HG03066 (cell line): Measurements from ENCODE around the gene ALPI.
"Not testable (repeated sequence)": the region's sequence is repeated elsewhere in the genome, so short reads cannot be mapped to it uniquely, and the experiment has no call there.

Source experiments
- ATAC-seq: cut with Tn5 transposase; IDR thresholded peaks from one replicate; pipeline ENCODE4 v1.9.1; 2021; ENCODE audit warnings: low read depth; ENCODE audit not compliant: unreplicated experiment

The ALPI gene

DNA sequence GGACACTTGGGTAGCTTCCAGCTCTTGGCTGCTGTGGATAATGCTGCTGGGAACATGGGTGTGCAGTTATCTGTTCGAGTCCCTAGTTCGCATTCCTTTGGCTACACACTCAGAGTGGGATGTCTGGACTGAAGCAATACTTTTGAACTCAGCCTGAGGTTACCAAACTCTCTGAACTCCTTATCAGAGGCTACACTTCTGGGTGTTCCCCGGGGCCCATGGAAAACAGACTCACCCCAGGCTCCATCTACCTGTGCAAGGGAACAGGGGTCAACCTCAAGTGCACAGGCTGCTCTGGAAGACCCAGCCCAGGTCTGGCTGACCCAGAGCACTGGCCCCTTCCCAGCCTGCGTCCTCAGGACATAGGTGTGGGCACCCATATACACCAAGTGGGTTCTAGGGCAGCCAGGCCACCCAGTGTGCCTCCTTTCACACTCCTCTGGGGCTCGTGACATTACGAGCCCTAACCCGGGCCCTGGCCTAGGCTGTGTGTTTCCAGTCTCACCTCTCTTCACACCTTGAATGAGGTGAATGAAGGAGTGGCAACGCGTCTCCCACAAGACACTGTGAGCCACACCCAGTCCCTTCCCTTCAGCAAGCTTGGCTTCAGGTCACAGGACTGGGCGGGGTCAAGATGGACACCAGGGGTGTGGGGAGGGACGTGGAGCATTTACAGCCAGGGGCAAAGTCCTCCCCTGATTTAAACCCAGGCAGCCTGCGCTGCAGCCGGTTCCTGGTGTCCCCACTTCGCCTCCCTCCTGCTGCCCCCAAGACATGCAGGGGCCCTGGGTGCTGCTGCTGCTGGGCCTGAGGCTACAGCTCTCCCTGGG is at the start of gene ALPI:
TSS of gene ALPI (plus strand) at position 728 of the 830 bp plus-strand sequence. CDS start at position 775, 47 bp downstream.
- no peak for ATAC-seq

DNA sequence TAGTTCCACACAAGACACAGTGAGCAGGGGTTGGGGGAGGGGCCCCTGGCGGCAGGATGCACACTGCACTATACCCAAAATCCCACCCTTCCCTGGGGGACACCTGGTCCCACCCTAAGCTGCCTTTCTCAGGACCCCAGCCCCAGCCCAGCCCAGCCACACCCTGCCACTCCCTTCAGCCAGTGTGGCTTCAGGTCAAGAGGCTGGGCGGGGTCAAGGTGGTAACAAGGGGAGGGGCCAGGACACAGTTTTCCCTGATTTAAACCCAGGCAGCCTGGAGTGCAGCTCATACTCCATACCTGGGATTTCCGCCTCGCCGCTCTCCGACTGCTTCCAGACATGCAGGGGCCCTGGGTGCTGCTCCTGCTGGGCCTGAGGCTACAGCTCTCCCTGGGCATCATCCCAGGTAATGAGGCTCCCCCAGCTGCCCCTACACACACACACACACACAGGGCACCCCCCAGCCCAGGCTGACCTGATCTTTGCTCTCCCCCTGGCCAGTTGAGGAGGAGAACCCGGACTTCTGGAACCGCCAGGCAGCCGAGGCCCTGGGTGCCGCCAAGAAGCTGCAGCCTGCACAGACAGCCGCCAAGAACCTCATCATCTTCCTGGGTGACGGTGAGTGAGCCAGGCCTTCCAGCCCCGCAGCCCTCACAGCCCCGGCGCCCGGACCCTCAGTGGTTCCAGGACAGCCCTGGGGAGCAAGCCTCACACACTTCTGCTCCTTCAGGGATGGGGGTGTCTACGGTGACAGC is 49.2 kb upstream of the ALPI start, which contains the start of gene ALPG:
TSS of gene ALPG (plus strand) at position 289 of the 755 bp plus-strand sequence. CDS start at position 340, 51 bp downstream.
- ATAC-seq: no peak

DNA sequence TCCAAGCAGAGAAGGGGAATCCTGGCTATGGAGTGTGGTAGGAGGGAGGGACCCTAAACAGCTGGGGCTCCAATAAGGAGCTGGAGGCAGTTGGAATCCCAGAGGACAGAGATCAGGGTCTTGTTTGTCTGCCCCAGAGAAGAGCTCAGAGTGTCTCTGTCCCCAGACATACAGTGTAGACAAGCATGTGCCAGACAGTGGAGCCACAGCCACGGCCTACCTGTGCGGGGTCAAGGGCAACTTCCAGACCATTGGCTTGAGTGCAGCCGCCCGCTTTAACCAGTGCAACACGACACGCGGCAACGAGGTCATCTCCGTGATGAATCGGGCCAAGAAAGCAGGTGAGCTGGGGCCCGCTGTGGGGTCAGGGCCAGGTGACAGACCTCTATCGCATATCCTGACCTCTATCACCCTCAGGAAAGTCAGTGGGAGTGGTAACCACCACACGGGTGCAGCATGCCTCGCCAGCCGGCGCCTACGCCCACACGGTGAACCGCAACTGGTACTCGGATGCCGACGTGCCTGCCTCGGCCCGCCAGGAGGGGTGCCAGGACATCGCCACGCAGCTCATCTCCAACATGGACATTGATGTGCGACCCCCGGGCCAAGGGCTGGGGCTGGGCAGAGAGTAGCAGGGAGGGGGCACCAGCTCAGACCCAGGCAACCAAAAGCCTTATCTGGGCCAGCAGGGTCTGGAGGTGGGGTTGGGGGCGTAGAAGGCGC is 48.4 kb upstream of the ALPI start:
- ATAC-seq: not testable (repeated sequence)

DNA sequence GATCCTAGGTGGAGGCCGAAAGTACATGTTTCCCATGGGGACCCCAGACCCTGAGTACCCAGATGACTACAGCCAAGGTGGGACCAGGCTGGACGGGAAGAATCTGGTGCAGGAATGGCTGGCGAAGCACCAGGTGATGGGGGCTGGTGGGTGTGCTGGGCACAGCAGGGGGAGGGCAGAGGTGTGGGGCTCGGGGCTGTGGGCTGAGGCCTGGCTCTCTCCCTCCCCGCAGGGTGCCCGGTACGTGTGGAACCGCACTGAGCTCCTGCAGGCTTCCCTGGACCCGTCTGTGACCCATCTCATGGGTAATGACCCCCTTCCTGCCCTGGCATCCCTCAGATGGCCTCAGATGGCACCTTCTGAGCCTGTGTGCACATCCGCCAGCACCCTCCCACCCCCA is 47.7 kb upstream of the ALPI start:
- not testable (repeated sequence) for ATAC-seq

DNA sequence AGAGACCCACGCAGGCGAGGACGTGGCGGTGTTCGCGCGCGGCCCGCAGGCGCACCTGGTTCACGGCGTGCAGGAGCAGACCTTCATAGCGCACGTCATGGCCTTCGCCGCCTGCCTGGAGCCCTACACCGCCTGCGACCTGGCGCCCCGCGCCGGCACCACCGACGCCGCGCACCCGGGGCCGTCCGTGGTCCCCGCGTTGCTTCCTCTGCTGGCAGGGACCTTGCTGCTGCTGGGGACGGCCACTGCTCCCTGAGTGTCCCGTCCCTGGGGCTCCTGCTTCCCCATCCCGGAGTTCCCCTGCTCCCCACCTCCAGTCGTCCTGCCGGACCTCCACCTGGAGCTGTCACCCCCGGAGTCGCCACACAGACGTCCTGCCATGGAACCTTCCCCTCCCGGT is 46.3 kb upstream of the ALPI start:
- not testable (repeated sequence) for ATAC-seq

DNA sequence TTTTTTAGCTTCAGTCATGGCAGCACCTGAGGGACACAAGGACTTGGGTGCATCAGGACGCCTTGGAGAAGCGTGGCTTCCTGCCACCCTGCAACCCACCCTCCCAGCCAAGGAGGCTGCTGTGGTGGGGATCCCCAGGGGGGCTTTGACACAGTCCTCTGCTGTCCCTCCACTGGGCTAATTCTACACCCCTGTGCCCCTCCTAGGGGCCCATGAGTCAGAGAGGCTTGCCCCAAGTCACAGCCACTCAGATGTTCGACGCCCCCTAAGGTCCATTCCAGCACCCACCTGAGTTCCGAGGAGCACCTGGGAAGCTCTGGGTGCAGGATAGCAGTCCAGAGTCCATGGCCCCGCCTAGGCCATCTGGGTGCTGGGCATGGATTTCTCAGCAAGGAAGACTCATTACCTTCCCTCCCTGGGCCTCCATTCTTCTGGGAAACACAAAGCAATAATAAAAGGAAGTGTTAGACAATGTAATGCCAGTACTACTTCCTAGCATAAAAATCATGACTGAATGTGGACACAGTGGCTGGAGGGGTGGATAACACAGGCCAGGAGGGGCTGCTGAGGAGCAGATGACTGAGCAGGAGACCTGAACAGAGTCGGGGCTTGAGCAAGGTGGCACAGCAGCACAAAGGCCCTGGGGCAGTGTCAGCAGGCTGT is 45.6 kb upstream of the ALPI start:
- no peak for ATAC-seq

DNA sequence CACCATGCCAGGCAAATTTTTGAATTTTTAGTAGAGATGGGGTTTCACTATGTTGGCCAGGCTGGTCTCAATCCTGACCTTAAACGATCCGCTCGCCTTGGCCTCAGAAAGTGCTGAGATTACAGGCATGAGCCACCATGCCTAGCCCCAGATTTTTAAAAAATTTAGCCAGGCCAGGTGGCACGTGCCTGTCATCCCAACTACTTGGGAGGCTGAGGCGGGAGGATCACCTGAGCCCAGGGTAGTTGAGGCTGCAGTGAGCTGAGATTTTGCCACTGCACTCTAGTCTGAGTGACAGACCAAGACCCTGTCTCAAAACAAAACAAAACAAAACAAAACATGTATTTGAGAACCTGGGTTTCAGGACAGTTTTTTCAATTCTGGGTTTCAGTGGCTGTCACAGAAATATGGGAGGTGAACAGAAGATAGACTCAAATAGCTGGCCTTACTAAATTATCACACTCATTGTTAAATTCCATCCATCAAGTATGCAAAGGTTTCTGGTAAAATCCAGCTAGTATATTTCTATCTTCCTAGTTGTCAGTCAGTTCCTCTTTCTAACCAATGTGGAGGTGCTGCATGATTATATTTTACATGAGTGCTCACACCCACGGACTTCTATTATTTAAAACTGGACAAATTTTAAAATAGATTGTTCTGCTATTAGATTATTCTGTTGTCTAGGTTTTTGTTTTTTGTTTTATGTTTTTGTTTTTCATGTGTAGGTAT is 43.9 kb upstream of the ALPI start:
- ATAC-seq: no peak

DNA sequence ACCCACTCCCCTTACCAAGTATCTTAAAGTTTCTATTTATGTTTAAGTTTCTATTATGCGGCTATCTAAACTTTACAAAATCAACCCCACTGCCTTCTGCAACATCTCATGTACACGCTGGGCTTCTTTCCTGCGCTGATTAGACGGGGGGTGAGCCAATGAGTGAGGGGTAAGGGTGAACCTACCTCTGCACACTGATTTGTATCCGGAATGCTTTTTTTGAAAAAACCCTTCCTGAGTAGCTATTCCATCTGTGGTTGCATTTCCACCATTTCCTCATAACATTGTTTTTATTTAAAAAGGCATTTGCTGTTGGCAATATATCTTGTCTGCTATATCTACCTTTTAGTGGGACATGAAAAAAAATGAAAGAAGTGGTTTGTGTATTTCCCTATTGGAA is 43.0 kb upstream of the ALPI start:
- no peak for ATAC-seq

DNA sequence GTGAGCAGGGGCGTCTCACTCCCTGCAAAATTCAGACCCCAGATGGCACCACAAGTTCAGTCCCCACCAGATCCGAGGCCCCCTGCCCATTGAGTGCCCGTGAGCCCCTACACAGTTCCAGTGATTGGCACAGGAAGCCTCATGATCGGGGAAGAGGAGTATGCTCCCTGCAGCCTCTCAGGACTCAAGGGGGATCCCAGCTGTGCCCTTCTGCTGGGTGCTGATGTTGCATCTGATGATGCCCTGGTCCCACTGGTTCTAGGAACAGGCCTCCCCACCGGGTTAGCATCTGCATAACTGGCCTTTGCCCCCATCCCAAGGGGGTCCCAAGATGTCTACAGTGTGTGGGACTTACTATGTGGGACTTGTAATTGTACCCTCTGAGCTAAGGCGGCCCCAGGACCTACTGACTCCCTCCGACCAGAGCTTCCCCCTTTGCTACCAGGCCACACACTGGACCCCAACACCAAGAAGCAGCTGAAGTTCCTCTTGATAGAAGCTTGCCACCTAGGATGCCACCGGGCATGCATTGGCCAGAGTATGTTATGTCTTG is 40.7 kb upstream of the ALPI start:
- no peak for ATAC-seq

DNA sequence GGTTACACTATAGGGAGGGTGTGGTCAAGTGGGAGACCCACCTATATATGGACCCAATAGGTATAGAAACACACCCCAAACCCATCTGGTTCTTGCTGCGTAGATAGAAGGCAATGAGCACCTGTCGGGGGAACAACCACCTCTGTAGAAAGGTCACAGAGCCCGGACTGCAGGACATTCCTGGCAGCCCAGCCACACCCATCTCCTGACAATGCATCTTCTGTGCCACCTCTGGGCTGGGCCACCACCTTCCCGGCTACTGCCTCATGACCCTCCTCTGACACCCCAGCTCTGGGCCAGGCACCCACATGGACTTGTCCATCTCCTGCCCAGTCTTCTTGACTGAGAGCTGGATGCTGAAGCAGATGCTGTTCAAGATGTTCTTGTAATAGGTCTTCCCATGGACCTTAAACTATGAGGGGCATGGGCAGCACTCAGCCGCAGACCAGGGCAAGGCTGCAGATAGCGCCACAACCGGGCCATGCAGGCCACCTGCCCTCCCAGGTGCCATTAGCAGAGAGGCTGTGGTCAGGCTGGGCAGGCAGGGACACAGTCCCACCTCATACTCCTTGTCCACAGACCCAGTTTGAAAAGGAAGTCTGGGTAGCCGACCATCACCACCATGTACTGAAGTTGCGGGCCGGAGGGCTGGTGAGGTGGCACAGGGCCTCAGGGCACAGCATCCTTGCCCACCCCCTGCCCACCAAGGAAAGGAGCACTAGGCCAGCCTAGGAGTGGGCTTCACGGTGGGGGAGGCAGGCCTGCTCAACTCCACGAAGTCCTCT is 40.0 kb upstream of the ALPI start:
- ATAC-seq: no peak

DNA sequence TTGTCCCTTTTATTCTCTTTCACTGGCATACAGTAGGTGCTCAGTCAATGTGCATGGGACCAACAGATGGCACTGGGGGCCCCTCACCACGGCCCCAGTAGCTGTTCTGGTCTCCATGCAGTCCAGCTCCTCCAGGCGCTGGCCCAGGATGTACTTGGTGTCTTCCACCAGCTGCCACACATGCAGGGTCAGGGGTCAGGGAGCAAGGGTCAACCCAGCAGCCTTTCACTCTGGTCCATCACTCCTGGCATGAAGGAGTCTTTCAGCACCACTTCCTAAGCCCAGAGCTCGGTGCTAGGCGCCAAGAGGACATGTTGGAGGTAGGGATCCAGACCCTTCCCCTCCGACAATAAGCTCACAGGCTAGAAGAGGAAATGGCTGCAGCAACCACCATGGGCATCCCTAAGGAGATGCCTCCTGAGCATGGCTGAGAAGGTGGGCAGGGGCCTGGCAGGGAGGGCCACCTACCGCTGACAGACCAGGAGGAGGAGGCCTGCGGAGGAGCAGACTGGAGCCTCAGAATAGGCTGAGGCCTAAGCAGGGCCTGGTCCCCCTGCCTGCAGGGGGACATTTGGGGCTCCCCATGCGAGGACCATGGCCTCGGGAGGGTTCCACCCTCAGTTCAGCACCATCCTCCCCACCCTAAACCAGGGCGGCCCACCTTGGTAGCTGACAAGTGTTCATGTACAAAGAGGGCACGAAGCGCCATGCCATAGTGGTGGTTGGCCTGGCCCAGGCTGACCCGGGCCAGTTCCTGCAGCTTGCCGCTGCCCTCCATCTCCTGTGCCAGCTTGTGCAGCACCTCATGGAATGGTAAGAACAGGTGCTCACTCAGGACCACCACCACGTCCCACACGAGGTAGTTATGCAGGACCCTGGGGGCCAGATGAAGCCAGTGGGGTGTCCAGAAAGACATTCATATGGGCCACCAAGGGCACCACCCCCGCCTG is 39.2 kb upstream of the ALPI start:
- ATAC-seq: no peak

DNA sequence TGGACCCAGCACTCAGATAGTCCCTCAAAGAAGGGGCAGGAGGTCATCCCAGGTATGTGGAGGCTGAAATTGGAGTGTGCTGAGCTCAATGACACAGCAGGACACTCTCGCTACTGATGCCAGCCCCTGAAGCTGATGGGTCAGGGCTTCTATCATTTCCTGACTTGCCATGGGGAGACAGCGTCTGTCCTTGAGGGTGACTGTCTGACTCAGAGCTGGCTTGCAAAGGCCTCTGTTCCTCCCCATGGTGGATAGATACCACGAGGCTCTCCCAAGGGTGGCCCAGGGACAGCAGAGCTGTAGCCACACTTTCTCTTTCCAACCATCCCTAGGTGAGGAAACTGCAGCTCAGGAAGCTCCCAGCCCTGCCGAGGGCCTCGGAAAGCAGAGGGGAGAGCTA is 38.5 kb upstream of the ALPI start:
- no peak for ATAC-seq

DNA sequence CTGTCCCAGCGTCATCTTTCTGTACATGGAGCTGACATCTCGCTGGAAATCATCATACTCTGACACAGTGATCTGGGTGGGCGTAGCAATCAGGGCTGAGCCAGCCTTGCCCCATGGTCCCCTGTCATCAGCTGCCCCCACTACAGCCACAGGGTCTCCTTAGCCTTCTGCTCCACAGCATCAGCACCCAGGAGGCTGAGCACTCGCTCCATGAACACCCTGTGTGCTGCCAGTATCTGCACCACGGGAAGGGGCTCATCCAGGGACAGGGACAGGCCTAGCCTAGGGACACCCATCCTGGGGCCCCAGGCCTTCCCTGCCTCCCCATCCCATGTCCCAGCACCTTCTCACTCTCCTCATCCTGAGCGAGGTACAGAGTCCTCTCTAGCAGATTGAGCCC is 37.9 kb upstream of the ALPI start:
- no peak for ATAC-seq

DNA sequence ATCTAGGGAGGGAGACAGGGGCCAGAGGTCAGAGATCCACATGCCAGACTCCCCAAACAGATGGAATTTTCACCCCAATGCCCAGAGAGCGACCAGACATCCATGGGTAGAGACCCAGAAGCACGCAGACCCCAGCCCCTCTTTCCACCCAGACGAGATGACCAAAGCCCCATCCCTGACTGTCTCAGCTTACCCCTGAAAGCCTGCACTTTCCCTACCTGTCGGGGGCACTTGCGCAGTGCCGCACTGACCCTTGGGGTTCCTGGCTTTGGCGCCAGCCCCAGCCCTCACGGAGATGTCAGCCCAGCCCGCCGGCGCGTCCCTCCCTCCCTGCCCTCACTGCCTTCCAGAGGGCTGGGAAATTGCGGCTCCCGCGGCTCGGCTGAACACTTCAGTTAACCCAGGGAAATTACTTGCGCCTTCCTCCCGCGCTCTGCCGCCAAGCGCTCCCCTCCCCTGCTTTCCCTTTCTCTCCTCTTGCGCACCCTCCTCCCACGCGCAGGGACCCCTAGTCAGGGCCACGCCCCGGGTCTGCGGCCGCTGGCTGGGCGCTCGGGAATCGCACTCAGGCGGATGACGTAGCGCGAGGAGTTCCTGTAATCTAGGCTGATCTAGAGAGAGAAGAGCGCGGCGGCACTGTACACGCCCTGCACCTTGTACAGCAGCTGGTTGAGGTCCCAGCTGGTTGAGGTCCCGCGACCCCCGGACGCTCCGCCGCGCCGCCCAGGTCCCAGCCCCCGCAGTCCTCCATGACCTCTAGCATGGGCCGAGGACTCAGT is 37.3 kb upstream of the ALPI start:
- no peak for ATAC-seq

DNA sequence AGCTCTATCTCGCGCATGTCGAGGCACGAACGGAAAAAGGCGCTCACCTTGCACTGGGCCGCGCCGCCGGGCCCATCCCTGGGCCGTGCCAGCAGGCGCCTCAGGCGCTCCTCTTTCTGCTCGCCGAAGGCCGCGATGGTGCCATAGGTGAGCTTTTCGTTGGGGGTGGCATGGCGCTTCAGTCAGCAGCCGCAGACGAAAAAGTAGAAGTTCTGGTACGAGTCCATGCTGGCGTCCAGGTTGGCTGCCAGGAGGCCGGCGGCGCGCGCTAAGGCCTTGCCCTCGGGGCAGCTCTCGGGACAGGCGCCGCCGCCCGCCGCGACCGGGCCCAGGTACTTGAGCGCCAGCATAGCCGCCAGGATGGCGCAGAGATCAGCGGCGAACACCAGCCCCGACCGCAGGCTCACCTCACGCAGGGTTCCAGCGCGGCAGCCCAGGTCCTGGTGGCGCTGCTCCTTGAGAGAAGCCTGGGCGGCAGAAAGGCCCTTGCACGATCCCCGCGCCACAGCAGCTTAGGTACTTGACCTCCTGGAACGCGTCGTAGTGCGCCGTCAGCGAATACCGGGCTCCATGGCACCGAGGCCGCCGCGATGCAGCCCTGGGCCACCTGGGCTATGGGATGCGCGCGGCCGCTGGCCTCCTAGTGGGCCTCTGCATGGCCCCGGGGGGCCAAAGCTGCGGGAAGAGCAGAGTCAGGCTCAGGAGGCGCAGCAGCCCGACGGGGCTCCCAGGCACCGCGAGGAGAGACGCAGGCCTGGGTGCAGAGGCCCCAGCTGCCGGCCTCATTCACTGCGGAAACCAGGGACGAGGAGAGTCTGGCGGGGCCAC is 36.5 kb upstream of the ALPI start:
- ATAC-seq: no peak

DNA sequence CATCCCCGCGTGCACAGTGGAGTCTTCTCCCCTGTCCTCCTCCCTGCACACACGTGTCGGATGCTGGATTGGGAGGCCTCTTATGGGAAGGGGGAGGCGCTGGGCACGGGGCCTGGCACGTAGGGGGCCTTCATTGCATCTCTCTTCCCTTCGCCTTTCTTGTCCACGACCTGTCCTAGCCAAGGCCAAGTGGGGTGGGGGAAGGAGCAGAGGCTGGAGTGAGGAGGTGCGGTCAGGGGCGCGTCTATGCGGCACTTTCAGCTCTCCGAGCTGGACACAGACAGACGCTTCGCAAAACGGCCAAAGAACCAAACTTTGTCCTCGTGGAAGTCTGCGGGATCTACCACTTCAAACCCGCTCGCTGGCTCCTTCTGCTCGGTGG is 35.9 kb upstream of the ALPI start:
- ATAC-seq: no peak
